AG08395 (cell line): ENCODE measurements around the gene XCL1.
"Not testable (repeated sequence)": the region's sequence is repeated elsewhere in the genome, so short reads cannot be mapped to it uniquely, and the experiment has no call there.

Experiments used
- DNase-seq: peaks from one replicate; pipeline ENCODE4 v3.0.0; 2012; ENCODE audit warnings: mixed read lengths, low spot score

XCL1 gene

GRCh38 chr1:168567568-168567967 lies 8.8 kb upstream of the XCL1 start:
- no peak for DNase-seq

- no peak for DNase-seq
Measured at GRCh38 chr1:168568346-168568745, 8.1 kb upstream of the XCL1 start.

GRCh38 chr1:168570652-168571051 lies 5.8 kb upstream of the XCL1 start:
- no peak for DNase-seq

GRCh38 chr1:168572633-168573032 lies 3.8 kb upstream of the XCL1 start:
- DNase-seq, result no peak

- DNase-seq, result not testable (repeated sequence)
Measured at GRCh38 chr1:168574234-168574633, 2.2 kb upstream of the XCL1 start.

- not testable (repeated sequence) for DNase-seq
Measured at GRCh38 chr1:168578531-168579185, 2.3 kb downstream of the XCL1 start.

GRCh38 chr1:168580290-168580689 lies 3.9 kb downstream of the XCL1 start:
- not testable (repeated sequence) for DNase-seq

GRCh38 chr1:168580991-168581390 lies 4.6 kb downstream of the XCL1 start:
- DNase-seq, result not testable (repeated sequence)

- DNase-seq, result no peak
Measured at GRCh38 chr1:168581817-168582572, 5.6 kb downstream of the XCL1 start.

GRCh38 chr1:168582688-168583336 lies 6.4 kb downstream of the XCL1 start:
- DNase-seq, result peak; percentile 52

GRCh38 chr1:168583571-168583970 lies 7.2 kb downstream of the XCL1 start:
- DNase-seq, result no peak

- peak; percentile 49 for DNase-seq
Measured at GRCh38 chr1:168585191-168585590, 8.8 kb downstream of the XCL1 start.

- DNase-seq, result no peak
Measured at GRCh38 chr1:168585937-168586336, 9.5 kb downstream of the XCL1 start.

GRCh38 chr1:168589167-168589566 lies 12.8 kb downstream of the XCL1 start:
- no peak for DNase-seq

- DNase-seq, result no peak
Measured at GRCh38 chr1:168591066-168591465, 14.7 kb downstream of the XCL1 start.

GRCh38 chr1:168591641-168592250 lies 15.3 kb downstream of the XCL1 start:
- no peak for DNase-seq

GRCh38 chr1:168595403-168595802 lies 19.0 kb downstream of the XCL1 start:
- DNase-seq, result not testable (repeated sequence)

- no peak for DNase-seq
Measured at GRCh38 chr1:168598125-168598524, 21.7 kb downstream of the XCL1 start.

- DNase-seq, result no peak
Measured at GRCh38 chr1:168598892-168599291, 22.5 kb downstream of the XCL1 start.

GRCh38 chr1:168599641-168600040 lies 23.2 kb downstream of the XCL1 start:
- DNase-seq, result no peak

GRCh38 chr1:168601051-168601450 lies 24.6 kb downstream of the XCL1 start:
- DNase-seq, result no peak

- DNase-seq, result peak; percentile 74
Measured at GRCh38 chr1:168603501-168604110, 27.2 kb downstream of the XCL1 start.
